ENCODE measurements around the gene UBE3C. TPM values are rescaled to one million over a fixed set of nuclear protein-coding genes. Genes with fewer than 3 reads are reported as not detected.

The UBE3C gene
- total and polyA plus RNA-seq, 2 of the 13 experiments (the other 11 are each of a cell fraction or from before 2014, with no cell fraction given), result 27.0 to 48.2 TPM

DNA sequence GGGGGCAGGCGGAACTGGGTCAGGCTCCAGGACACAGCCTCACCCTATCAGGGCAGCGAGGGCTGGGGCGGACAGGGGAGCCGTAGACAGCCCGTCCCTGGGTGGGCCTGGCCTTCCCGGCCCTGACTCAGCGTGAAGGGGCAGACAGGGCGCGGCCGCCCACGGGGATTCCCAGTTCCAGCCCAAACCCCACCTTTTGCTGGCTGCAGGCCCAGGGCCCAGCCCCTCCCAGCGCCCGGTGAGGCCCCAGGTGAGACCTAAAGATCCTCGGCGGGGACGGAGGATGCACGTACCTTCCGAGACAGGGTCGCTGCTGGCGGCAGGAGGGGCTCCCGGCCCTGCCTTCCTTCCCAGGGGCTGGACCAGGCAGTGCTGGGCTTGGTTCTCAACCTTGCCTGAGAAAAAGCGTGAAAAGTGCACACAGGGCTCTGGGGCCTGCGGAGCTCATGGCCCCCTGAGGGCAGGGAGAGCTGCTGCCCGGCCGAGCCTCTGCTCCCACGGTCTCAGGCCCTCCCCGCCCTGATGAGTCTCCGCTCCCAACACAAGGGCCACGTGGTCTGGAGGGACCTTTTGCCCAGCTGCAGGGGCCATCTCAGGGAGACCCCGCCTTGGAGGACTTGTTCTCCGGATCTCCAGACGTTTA is 154.2 kb downstream of the UBE3C start (continued):
- TF ChIP-seq ZNF670 (CRISPR knock-in tag; IDR thresholded peaks at IDR 0.05; ENCODE audit: borderline replicate concordance), result no peak
- no peak for TF ChIP-seq SIN3A (IDR thresholded peaks at IDR 0.05; ENCODE audit: borderline replicate concordance, low read depth, low read length)
- 0 out of 2 replicates have a peak, but pooled peaks have one; percentile 38 for TF ChIP-seq ZNF274 (CRISPR knock-in tag; IDR thresholded peaks at IDR 0.05)
- TF ChIP-seq, protein P1, sequence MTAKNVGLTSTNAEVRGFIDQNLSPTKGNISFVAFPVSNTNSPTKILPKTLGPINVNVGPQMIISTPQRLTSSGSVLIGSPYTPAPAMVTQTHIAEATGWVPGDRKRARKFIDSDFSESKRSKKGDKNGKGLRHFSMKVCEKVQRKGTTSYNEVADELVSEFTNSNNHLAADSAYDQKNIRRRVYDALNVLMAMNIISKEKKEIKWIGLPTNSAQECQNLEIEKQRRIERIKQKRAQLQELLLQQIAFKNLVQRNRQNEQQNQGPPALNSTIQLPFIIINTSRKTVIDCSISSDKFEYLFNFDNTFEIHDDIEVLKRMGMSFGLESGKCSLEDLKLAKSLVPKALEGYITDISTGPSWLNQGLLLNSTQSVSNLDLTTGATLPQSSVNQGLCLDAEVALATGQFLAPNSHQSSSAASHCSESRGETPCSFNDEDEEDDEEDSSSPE (CRISPR knock-in tag; IDR thresholded peaks at IDR 0.05), result no peak
- TF ChIP-seq JUN (CRISPR knock-in tag; IDR thresholded peaks at IDR 0.05), result no peak
- no peak for TF ChIP-seq RAD51 (IDR thresholded peaks at IDR 0.05; ENCODE audit: borderline replicate concordance)
- TF ChIP-seq HES4 (CRISPR knock-in tag; IDR thresholded peaks at IDR 0.05; ENCODE audit: borderline replicate concordance), result no peak
- peak; percentile 48 for TF ChIP-seq ZFY (CRISPR knock-in tag; IDR thresholded peaks at IDR 0.05)
- no peak for TF ChIP-seq SATB2 (CRISPR knock-in tag; IDR thresholded peaks at IDR 0.05)
- no peak for TF ChIP-seq ZNF318 (CRISPR knock-in tag; IDR thresholded peaks at IDR 0.05)
- TF ChIP-seq GRHL1 (CRISPR knock-in tag; conservative IDR thresholded peaks at IDR 0.05), result no peak
- no peak for TF ChIP-seq KDM4B (CRISPR knock-in tag; IDR thresholded peaks at IDR 0.05)
- peak; percentile 23; the same call in 1 of the 2 replicates for TF ChIP-seq ZNF614 (CRISPR knock-in tag; IDR thresholded peaks at IDR 0.05; ENCODE audit: borderline replicate concordance)
- no peak for TF ChIP-seq ZNF841 (CRISPR knock-in tag; IDR thresholded peaks at IDR 0.05; ENCODE audit: borderline replicate concordance)
- no peak for TF ChIP-seq CCAR2 (optimal IDR thresholded peaks at IDR 0.05; ENCODE audit: low read depth, low read length)
- TF ChIP-seq TCF12 (IDR thresholded peaks at IDR 0.05), result no peak
- 0 out of 2 replicates have a peak, but pooled peaks have one; percentile 27 for TF ChIP-seq TCF12 (CRISPR knock-in tag; IDR thresholded peaks at IDR 0.05)
- TF ChIP-seq CREBL2 (CRISPR knock-in tag; IDR thresholded peaks at IDR 0.05; ENCODE audit: borderline replicate concordance), result no peak
- TF ChIP-seq IKZF4 (CRISPR knock-in tag; IDR thresholded peaks at IDR 0.05; ENCODE audit: borderline replicate concordance, low read depth, not compliant biosample characterization), result no peak

All from HepG2 (cell line).